Esophagus muscularis mucosa (tissue), 4 donors: ENCODE results near the gene RNASE12. TPM values are rescaled to one million over a fixed set of nuclear protein-coding genes. Genes with fewer than 3 reads are reported as not detected.

ENCODE experiments used
- DNase-seq: peaks from one replicate; pipeline ENCODE4 v3.0.0-alpha.2; 2017; ENCODE audit errors: extremely low spot score
- H3K27ac ChIP-seq, 4 donors: fragments of 200-600 bp; sonication (generic); replicated peaks in 1 of 4; 1 replicate in 3 of 4; 2 replicates in 1 of 4; pipeline ENCODE4 v1.5.1; 2016 to 2019; ENCODE audit warnings: mild to moderate bottlenecking in 1 of 4
- H3K27me3 ChIP-seq, 4 donors: fragments of 200-600 bp; sonication (generic); one replicate each; pipeline versions ENCODE4 v1.5.1 to v1.6.0; 2016 to 2019
- H3K36me3 ChIP-seq, 4 donors: fragments of 200-600 bp; sonication (generic); one replicate each; pipeline ENCODE4 v1.5.1; 2016 to 2019
- H3K4me1 ChIP-seq, 4 donors: fragments of 200-600 bp; sonication (generic); one replicate each; pipeline ENCODE4 v1.5.1; 2016 to 2019
- H3K4me3 ChIP-seq, 4 donors: fragments of 200-600 bp; sonication (generic); 1 replicate in 2 of 4; 2 replicates in 2 of 4; pipeline ENCODE4 v1.5.1; 2016 to 2019; ENCODE audit warnings: mild to moderate bottlenecking in 4 of 4, moderate library complexity in 1 of 4
- H3K9me3 ChIP-seq, 4 donors: fragments of 200-600 bp; sonication (generic); 1 replicate in 3 of 4; 2 replicates in 1 of 4; pipeline ENCODE4 v1.5.1; 2016 to 2019
- EP300 ChIP-seq: sonication (generic); formaldehyde crosslinking; IDR thresholded peaks from one replicate; pipeline ENCODE4 v1.6.1; 2017; ENCODE audit warnings: antibody characterized with exemption
- POLR2A ChIP-seq: fragments of 450-650 bp; IDR thresholded peaks from one replicate; pipeline ENCODE4 v1.6.1; 2017; ENCODE audit warnings: antibody characterized with exemption, moderate library complexity, mild to moderate bottlenecking, low read depth
- POLR2AphosphoS5 ChIP-seq, 2 donors: sonication (generic); formaldehyde crosslinking; IDR thresholded peaks; one replicate each; pipeline ENCODE4 v1.6.1; 2017; ENCODE audit warnings: antibody characterized with exemption in 2 of 2
- WGBS: methylation state at CpG from one replicate; pipeline ENCODE4 v1.1.5; 2018; 5-methylcytosine and 5-hydroxymethylcytosine counted together
- intact Hi-C: fragments of 100-400 bp; cut with DNase I; formaldehyde crosslinking; loops from one replicate; pipeline ENCODE4 v1.15.1; 2023
- total RNA-seq, 4 donors: library from RNA; depleted of rRNA; stranded (reverse); fragments of >200 nt; gene quantifications; one replicate each; pipeline versions ENCODE4 v1.1.0 to v1.2.1, GENCODE V29; 2016
- TF ChIP-seq, protein P1 (sequence below), 3 experiments: fragments of 200-600 bp in 2 of 3; fragments of 450-650 bp in 1 of 3; sonication (generic) in 2 of 3; IDR thresholded peaks; one replicate each; pipeline ENCODE4 v1.5.1; 2017 to 2019; ENCODE audit warnings: antibody characterized with exemption in 3 of 3, mild to moderate bottlenecking in 2 of 3, moderate library complexity in 1 of 3

Gene RNASE12
- total RNA-seq, 4 donors from 2014 or later: not detected

DNA sequence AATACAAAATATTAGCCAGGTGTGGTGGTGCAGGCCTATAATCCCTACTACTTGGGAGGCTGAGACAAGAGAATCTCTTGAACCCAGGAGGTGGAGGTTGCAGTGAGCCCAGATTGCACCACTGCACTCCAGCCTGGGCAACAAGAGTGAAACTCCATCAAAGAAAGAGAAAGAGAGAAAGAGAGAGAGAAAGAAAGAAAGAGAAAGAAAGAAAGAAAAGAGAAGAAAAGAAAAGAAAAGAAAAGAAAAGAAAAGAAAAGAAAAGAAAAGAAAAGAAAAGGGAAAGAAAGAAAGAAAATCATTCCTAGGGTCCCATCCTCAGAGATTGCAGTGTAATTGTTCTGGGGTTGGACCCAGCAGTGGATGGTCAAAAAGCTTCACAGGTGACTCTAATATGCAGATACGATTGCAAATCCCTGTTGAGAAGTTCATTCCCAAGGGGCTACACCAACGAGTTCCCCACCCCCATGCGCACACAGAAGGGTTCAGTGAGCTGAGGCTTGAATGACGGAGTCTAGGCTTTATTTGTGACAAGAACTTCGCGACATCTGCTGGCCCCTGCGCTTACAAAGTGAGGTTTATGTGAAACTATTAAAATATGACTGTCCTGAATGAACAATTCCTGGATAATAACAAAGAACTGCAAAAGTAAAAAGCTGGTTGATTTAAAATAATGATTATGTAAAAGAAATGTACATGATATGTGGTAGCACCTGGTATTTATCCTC is 17.4 kb upstream of the RNASE12 start:
- intact Hi-C loops: loop anchor here (5.0 kb wide), 2 partner anchors 76 to 196 kb away; partner anchors contain the start of gene TEP1
- Histone ChIP-seq H3K4me1 (peaks cover 4 to 33% (median 20%) of the 10 kb centered on the region in 4 donors), H3K4me3 (no peak overlapping the region), H3K9me3 (no peaks in the 10 kb centered on the region), H3K27ac (peak overlapping the region in 1 of 4 donors; percentile 37), H3K27me3 (no peaks in the 10 kb centered on the region), H3K36me3 (no peaks in the 10 kb centered on the region)
- DNase-seq: no peak
- 63% methylated on average over 7 of the region's 7 CpGs for WGBS
- no peak for TF ChIP-seq POLR2AphosphoS5 (IDR thresholded peaks at IDR 0.05)
- TF ChIP-seq, protein P1, sequence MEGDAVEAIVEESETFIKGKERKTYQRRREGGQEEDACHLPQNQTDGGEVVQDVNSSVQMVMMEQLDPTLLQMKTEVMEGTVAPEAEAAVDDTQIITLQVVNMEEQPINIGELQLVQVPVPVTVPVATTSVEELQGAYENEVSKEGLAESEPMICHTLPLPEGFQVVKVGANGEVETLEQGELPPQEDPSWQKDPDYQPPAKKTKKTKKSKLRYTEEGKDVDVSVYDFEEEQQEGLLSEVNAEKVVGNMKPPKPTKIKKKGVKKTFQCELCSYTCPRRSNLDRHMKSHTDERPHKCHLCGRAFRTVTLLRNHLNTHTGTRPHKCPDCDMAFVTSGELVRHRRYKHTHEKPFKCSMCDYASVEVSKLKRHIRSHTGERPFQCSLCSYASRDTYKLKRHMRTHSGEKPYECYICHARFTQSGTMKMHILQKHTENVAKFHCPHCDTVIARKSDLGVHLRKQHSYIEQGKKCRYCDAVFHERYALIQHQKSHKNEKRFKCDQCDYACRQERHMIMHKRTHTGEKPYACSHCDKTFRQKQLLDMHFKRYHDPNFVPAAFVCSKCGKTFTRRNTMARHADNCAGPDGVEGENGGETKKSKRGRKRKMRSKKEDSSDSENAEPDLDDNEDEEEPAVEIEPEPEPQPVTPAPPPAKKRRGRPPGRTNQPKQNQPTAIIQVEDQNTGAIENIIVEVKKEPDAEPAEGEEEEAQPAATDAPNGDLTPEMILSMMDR (IDR thresholded peaks at IDR 0.05): no peak
- TF ChIP-seq EP300: no peak
- no peak for TF ChIP-seq POLR2A

DNA sequence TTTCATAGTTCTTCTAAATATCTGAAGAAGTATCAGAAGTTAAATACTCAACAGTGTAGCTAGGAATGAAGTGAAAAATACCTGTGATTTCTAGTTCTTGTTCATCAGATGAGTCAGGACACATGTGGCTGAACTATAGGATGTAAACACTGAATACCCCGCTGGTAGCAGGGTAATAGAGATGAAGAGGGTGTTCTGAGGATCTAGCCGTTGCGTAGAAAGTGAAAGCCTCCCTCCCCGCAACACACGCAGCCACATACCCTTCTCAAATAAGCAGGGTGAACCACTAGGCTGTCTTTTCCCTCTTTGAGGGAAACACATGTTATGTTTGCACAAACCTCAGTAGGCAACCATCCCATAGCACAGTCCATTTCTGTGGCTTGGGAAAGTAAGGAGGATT is 16.4 kb upstream of the RNASE12 start:
- Histone ChIP-seq H3K9me3 (no peaks in the 10 kb centered on the region), H3K27ac (no peak overlapping the region), H3K27me3 (no peaks in the 10 kb centered on the region), H3K4me1 (peaks cover 4 to 24% (median 14%) of the 10 kb centered on the region in 4 donors), H3K36me3 (no peaks in the 10 kb centered on the region), H3K4me3 (no peak overlapping the region)
- no peak for DNase-seq
- intact Hi-C loops: loop anchor here (5.0 kb wide), 2 partner anchors 75 to 195 kb away; partner anchors contain the start of gene TEP1
- TF ChIP-seq, protein P1 (IDR thresholded peaks at IDR 0.05): no peak
- no peak for TF ChIP-seq POLR2A
- no peak for TF ChIP-seq EP300
- no peak for TF ChIP-seq POLR2AphosphoS5 (IDR thresholded peaks at IDR 0.05)
- 65% methylated on average over 5 of the region's 5 CpGs for WGBS

DNA sequence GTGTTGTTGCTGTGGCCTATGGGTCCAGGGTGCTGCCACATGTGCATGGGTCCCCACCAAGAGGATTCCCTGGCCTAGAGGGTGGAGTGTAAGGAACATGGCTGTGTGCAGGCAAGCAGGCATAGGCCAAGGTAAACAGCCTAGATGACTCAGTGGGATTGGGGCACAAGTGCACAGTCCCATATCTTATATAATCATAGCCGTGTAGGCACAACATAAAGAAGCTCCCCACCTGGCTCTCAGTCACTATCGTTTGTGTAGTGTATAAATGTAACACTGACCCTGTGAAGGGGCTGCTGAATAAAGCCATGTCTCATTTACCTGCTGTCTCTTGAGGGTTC is 15.7 kb upstream of the RNASE12 start:
- H3K27me3 ChIP-seq: no peaks in the 10 kb centered on the region
- TF ChIP-seq EP300 (no peak), POLR2AphosphoS5 (IDR thresholded peaks at IDR 0.05) (no peak), POLR2A (no peak)
- TF ChIP-seq, protein P1 (IDR thresholded peaks at IDR 0.05): no peak
- no peak overlapping the region for H3K4me3 ChIP-seq
- no peaks in the 10 kb centered on the region for H3K9me3 ChIP-seq
- intact Hi-C loops: loop anchor here (5.0 kb wide), 2 partner anchors 75 to 195 kb away; partner anchors contain the start of gene TEP1
- no peak overlapping the region for H3K27ac ChIP-seq
- no peak for DNase-seq
- WGBS: 63% methylated on average over 2 of the region's 2 CpGs
- peaks cover 0 to 18% (median 11%) of the 10 kb centered on the region in 4 donors for H3K4me1 ChIP-seq
- no peaks in the 10 kb centered on the region for H3K36me3 ChIP-seq

DNA sequence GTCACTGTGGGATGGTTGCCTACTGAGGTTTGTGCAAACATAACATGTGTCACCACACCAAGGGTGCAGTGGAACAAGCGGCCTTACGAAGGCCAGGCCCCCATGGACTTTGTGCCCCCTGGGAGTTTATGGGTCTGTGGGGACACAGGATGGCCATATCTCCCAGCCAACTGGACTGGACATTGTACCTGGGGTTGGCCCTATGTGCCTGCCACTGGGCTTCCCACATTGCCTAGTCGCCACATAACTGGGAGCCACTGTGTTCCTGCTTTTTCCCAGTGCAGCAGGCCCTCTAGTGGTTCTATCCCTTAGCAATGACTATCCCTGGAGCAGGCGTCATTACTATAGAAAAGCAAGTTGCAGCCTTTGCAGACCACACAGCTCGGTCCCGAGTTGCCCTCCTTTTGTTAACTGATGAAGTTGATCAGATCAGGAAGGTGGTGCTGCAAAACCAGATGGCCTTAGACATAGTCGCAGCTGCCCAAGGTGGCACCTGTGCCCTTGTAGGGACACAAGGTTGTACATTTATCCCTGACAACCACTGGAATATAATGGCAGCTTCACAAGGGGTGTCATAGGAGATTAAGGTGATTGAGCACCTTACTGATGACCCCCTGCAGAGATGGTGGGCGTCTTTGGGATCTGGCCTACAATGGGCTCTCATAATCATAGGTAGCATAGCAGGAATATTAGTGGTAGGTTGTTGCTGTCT is 15.2 kb upstream of the RNASE12 start:
- Histone ChIP-seq H3K27ac (no peak overlapping the region), H3K4me3 (no peak overlapping the region), H3K36me3 (no peaks in the 10 kb centered on the region), H3K27me3 (no peaks in the 10 kb centered on the region), H3K4me1 (peaks cover 0 to 18% (median 9%) of the 10 kb centered on the region in 4 donors), H3K9me3 (no peaks in the 10 kb centered on the region)
- no peak for DNase-seq
- TF ChIP-seq EP300 (no peak), POLR2AphosphoS5 (IDR thresholded peaks at IDR 0.05) (no peak), POLR2A (no peak)
- TF ChIP-seq, protein P1 (IDR thresholded peaks at IDR 0.05): peak in 1 of 3 experiments; percentile 15
- 22% methylated on average over 6 of the region's 8 CpGs for WGBS
- intact Hi-C loops: loop anchor here (5.0 kb wide), 2 partner anchors 74 to 194 kb away; partner anchors contain the start of gene TEP1
